DMS53 treated with DMSO at 0.1 percent for 48 hours (cell line): ENCODE measurements around the gene FBXO5.
"Not testable (repeated sequence)": the region's sequence is repeated elsewhere in the genome, so short reads cannot be mapped to it uniquely, and the experiment has no call there.

Experiments
- DNase-seq: peaks from one replicate; lab custom pipeline; 2025; ENCODE audit not compliant: unreplicated experiment; lab: John Stamatoyannopoulos, UW

The FBXO5 gene, protein sequence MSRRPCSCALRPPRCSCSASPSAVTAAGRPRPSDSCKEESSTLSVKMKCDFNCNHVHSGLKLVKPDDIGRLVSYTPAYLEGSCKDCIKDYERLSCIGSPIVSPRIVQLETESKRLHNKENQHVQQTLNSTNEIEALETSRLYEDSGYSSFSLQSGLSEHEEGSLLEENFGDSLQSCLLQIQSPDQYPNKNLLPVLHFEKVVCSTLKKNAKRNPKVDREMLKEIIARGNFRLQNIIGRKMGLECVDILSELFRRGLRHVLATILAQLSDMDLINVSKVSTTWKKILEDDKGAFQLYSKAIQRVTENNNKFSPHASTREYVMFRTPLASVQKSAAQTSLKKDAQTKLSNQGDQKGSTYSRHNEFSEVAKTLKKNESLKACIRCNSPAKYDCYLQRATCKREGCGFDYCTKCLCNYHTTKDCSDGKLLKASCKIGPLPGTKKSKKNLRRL

DNA sequence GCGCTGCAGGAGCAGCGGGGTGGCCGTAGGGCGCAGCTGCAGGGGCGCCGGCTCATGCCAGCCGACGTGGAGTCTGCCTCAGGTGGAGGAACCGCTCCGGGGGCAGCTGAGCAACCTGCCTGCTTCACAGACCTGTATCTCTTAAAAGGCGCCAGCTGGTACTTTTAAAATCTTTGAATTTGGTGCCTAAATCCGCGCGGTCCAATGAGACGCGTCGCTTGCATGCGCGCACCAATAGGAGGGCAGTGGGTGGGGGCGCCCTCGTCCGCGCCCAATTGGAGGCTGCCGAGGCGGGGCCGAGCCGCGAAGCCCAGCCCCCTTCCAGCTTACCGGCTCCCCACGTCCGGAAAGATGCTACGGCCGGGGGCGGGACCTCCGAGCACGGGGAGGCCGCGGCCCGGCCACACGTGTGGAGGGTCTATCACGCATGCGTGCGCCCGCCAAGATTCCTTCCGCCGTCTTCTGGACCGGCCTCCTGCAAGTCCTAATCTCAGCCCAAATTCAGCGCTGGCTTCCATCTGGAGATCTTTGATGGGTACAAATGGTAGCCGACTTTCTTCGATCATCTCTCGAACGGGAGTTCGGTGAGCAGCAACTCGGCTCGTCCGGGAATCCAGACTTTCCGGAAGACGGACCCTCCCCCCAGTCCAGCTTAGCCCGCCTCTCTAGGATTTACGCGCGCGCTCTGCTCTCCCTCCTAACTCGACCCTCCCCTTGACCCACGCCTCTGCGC lies at the start of gene FBXO5:
Gene FBXO5 (minus strand): TSS at position 138 of the 733 bp plus-strand sequence. CDS start 82 bp downstream, at position 56.
- peak; percentile 86 for DNase-seq

DNA sequence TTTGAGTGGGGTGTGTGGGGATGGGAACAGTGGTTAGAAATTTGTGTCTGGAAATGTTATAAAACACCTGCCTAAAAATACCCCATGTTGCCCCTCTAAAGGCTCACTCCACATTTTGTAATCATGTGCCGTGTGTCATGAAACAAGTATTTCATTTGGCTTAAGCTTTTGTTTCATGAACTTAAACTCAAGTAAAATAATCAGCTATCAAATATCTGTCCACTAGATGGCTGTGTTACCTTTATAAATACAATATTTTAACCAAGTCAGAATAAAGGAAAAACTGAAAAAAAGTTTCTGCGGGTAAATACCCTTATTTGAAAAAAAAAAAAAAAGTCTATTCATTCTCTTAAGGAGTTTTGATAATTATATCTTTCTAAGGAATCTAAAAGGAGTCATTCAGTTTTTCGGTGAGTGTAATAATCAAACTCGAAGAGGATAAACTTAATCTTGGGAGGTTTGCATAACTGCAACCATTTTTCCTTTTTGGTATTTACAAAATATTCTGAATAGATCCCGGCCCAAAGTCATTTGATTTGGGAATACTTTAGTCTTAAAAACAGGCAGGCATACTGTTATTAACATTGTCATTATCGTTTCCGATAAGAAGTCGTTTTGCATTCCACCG lies 49.5 kb upstream of the FBXO5 start:
- DNase-seq = peak; percentile 5

GRCh38 chr6:153031335-153031955 lies 48.6 kb upstream of the FBXO5 start:
- peak; percentile 41 for DNase-seq

DNA sequence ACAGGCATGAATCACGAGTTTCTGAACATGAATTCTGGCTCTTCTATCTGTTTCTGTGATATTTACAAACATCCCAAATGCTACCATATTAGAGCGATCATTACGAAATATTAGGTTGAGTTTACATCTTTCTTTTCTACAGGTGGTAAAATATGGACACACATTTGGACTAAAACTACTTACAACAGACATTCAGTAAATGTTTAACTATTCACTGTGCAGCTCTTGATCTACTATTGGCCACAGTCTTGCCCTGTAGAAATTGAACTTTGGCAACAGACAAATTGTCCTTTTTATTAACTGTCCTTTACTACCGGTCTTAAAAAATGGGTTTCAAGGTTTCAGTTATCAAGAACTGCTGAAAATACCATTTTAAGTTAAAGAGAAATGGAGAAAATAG lies 46.1 kb upstream of the FBXO5 start:
- DNase-seq = no peak

- DNase-seq = no peak
These were observed 45.4 kb upstream of the FBXO5 start for GRCh38 chr6:153028286-153028685.

- no peak for DNase-seq
These were observed 44.6 kb upstream of the FBXO5 start for GRCh38 chr6:153027480-153027879.

DNA sequence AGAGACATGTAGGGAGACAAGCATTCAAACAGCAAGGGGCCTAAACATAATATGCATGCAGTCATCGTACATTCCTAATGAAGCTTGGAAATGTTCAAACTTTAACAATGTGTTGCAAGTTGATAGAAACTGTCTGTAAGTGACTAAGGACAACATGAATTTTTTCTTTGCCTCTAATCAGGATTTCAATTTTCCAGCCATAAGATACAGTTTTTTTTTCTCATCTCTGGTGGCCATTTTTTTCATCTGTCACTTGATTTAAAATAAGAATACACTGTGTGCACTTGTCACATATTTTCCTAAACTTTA lies 41.8 kb upstream of the FBXO5 start:
- no peak for DNase-seq

- DNase-seq = peak; percentile 52
These were observed 41.3 kb upstream of the FBXO5 start for GRCh38 chr6:153023977-153024708.

DNA sequence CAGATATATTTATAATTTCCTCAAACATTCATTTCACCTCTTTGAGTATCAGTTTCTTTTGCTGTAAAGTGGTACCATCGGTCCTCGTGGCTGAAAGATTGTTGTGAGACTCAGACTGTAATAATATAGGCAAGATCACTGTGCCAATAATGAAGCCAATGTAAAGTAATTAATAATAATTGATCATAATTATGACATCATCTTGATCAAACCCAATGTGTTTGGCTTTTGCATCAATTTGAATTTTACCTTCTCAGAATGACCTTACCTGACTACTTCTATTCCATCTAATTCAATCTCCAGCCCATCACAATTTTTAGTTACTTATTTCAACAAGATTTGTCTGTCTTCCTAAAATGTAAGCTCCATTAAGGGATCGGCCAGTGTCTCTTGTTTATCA lies 35.5 kb upstream of the FBXO5 start:
- DNase-seq = no peak

DNA sequence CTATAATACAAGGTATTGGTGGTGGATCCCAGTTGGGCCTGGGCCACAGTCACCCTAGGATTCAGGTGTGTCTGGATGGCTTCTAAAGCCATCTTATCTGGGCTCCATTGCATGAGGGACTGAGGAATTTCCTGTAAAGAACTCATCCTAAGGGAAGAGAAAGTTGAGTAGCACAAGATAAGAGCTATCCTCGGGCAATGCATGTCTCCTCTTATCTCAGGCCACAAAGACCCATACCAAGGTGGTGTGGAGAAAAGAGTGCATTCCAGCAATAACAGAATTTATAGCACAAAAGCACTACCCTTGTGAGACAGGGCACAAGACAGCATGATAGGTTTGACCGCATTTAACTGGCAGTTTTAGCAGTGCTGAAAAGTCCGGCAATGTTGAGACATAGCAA lies 34.0 kb upstream of the FBXO5 start:
- no peak for DNase-seq

GRCh38 chr6:153015094-153015640 lies 32.3 kb upstream of the FBXO5 start:
- no peak for DNase-seq

- no peak for DNase-seq
These were observed 30.6 kb upstream of the FBXO5 start for GRCh38 chr6:153013438-153013837.

- no peak for DNase-seq
These were observed 30.0 kb upstream of the FBXO5 start for GRCh38 chr6:153012856-153013255.

GRCh38 chr6:153003366-153003690 lies 20.5 kb upstream of the FBXO5 start:
- DNase-seq = peak; percentile 40

DNA sequence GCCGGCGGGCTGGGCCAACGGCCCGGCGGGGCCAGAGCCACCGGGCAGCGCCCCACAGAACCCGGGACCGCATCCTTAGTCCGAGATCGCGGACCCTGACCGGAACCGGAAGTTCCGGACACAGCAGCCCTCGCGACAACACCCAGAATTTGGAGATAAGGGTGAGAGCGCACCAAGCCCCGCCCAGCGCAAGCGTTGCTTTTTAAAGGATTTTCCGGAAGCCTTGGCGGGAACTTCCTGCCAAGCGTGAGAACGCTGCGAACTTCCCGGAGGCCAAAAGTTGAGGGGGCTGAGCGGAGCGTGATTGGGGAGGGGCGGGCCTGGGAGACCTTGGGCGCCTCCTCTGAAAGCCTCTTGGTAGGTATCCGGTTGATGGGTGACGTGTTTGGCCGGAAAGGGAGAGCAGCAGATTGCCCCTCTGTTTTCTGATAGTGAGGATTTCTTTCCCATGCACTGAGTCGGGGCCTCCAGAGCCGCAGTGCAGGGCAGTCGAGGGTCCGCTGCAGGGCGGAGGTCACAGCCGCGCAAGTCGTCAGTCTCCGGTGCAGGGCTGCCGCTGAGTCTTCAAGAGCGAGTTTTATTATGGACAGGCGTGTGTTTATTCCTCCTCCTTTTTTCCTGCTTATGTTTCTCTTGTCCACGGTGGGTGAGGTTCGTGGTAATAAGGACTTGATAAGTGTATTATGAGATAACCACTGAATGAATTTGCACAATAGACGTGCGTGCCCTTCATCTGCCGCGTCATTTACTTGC lies 19.9 kb upstream of the FBXO5 start, which contains the start of gene MTRF1L:
Gene MTRF1L (minus strand): TSS at position 97 of the 753 bp plus-strand sequence. CDS start 24 bp downstream, at position 73.
- peak; percentile 63 for DNase-seq

DNA sequence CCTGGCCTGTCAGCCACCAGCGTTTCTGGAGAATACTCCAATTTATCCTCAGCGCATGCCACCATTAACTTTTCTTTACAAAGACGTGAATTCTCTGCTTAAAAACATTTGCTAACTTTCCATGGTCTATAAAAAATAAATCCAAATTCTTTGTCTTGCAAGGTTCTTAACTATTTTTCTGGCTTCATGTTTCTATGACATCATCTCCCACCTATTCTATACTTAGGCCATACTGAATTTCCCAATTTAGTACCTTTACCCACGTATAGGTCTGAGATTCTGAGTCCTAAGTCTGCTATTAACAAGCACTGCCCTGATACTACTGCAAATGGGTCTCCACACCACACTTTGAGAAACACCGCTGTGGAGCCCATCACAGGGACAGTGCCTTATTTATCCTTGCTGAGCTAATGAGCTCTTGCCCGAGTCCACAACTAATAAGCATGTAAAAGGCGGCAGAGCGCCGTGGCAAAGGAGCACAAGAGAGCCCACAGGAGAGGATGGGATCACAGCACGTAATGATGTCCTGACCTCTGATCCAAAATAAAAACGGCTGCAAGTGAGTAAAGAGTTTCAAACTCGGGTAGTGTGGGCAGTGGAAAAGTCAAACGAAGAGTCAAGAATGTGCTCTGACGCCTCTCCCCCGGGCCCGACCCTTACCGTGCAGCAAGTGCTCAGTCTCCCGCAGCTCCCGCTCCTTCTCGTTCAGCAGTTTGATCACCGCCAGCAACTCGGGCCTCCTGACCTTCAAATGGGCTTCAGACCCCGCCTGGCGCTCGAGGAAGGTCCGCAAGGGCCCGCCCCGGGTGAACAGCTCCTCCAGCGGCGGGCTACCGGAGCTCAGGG lies 19.1 kb upstream of the FBXO5 start:
- no peak for DNase-seq

DNA sequence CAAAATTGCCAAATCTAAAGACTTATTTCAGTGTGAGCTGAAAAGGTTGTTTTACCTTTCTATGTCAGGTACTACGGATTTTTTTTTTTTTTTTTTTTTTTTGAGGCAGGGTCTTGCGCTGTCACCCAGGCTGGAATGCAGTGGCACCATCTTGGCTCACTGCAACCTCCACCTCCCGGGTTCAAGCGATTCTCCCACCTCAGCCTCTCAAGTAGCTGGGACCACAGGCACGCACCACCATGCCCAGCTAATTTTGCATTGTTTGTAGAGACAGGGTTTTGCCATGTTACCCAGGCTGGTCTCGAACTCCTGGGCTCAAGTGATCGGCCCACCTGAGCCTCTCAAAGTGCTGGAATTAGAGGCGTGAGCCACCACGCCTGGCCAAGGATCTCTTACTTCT lies 17.9 kb upstream of the FBXO5 start:
- not testable (repeated sequence) for DNase-seq

DNA sequence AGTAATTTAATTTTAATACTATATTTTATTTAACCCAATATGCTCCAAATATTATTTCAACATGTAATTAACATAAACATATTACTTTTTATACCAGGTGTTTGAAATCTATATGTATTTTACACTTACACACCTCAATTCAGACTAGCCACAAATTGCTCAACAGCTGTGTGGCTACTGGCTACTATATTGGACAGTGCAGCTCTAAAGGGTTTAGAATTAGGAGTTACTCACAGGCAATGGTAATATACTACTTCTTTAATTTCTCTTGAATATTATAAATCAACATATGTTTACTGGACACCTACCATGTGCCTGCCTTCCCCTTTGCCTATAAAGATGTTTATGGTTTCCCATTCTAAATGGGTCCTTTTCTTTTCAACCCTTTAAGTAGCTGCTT lies 17.4 kb upstream of the FBXO5 start:
- DNase-seq = no peak

DNA sequence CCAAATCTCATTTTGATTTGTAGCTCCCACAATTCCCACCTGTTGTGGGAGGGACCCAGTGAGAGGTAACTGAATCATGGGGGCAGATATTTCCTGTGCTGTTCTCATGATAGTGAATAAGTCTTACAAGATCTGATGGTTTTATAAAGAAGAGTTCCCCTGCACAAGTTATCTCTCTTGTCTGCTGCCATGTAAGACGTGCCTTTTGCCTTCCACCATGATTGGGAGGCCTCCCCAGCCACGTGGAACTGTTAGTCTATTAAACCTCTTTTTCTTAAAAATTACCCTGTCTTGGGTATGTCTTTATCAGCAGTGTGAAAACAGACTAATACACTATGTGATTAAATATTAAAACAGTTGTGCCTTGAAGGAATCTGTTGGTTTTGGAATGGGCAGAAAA lies 16.7 kb upstream of the FBXO5 start:
- DNase-seq = not testable (repeated sequence)
